Measurements from ENCODE around the gene FRY. TPM values are rescaled to one million over a fixed set of nuclear protein-coding genes. Genes with fewer than 3 reads are reported as not detected.

The FRY gene
- total and polyA plus RNA-seq, 9 of the 15 experiments (the other 6 are each of a cell fraction or from before 2014, with no cell fraction given) = 0.03 to 0.31 (median 0.11) TPM; not detected in 3

DNA sequence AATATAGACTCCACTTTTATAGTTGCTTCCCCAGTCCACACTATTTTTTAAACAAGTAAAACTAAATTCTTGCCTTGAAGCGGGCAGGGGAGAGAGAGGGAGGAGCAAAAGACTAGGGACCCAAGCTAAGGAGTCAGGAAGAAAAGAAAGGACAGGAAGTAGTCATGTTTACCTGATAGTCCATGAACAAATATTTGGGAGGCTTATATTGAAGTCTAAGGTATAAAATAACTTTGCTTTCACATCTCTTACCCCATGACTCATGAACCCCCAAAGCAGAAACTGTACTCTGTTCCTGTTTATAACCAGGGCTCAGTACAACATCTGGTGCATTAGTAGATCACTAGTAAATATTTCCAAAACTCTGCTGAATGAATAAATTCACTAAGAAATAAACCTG, 216.3 kb downstream of the FRY start:
- Histone ChIP-seq H4K20me1 (replicated peaks; ENCODE audit: control insufficient read depth, insufficient read depth, low read length) (no peaks in the 10 kb centered on the region), H3K4me2 (ENCODE audit: insufficient read depth, low read length) (no peak overlapping the region), H3K79me2 (ENCODE audit: control insufficient read depth, insufficient read depth, low read length) (no peaks in the 10 kb centered on the region), H3K27ac (ENCODE audit: extremely low read depth, low read depth, low read length) (no peak overlapping the region), H3K4me3 (no peak overlapping the region), H3K4me1 (replicated peaks in 1 of 2; ENCODE audit: control insufficient read depth in 2 of 2, insufficient read depth in 2 of 2, low read length in 2 of 2) (no peaks in the 10 kb centered on the region), H3K27me3 (ENCODE audit: control insufficient read depth in 2 of 2, insufficient read depth in 2 of 2, low read length in 2 of 2) (peaks cover 0 to 10% of the 10 kb centered on the region in 2 experiments; a peak in 2 of 5 replicates), H2AFZ (ENCODE audit: low read depth, low read length) (no peak overlapping the region), H3K9me3 (replicated peaks; ENCODE audit: control insufficient read depth, insufficient read depth, low read depth, low read length) (no peaks in the 10 kb centered on the region), H3K9ac (ENCODE audit: insufficient read depth in 1 of 2, low read depth in 2 of 2, low read length in 2 of 2) (no peak overlapping the region), H3K36me3 (ENCODE audit: control insufficient read depth, insufficient read depth, low read length) (no peaks in the 10 kb centered on the region), H3K9me1 (ENCODE audit: control insufficient read depth, insufficient read depth, low read length) (no peaks in the 10 kb centered on the region)
- FAIRE-seq = no peak
- no CpG with 5 or more reads among the region's 1 CpG for WGBS (ENCODE audit: insufficient coverage, low coverage, missing lambda C conversion rate)
- no peak for TF ChIP-seq TEAD1 (CRISPR knock-in tag; IDR thresholded peaks at IDR 0.05)
- no peak for TF ChIP-seq CTBP1 (IDR thresholded peaks at IDR 0.05; ENCODE audit: borderline replicate concordance)
- no TSS peak for BruUV-seq (replicated peaks)
- POLR2A ChIA-PET = interaction anchor here (0.6 kb wide), 1 partner anchor 16 kb away, joined by 3 read pairs; no protein-coding TSS in a partner anchor
- intact Hi-C loops (cut with micrococcal nuclease) = no loop called here
- CTCF ChIA-PET (ENCODE audit: low intra/inter-chr PET ratio) = no interaction called here
- no peak for DNase-seq (ENCODE audit: extremely low read depth in 1 of 4, low spot score in 3 of 4)
- no peak for ATAC-seq
- in situ Hi-C loops (cut with MboI) = no loop called here

DNA sequence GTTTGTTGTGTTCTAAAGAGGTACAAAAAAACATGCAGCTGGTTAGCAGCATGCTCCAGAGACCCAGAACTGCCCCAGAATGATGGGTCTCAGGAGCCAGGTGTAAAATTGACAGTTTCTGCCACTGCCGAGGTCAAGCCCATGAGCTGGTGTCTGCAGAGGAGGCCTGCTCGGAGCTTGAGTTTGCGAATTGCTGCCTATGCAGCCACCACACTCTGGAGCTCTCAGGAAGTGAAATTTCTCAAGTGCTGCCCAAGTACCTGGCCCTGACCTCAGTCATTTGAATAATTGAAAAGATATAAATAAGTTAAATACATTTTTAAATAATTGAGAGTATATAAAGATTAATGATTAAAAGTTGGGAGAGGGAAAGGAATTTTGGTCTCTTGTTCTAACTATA, 217.2 kb downstream of the FRY start:
- in situ Hi-C loops (cut with MboI) = no loop called here

More for the DNA sequence above, 217.2 kb downstream of the FRY start:
- WGBS (ENCODE audit: insufficient coverage, low coverage, missing lambda C conversion rate) = 4% methylated on average over 3 of the region's 3 CpGs
- peaks cover 0 to 10% of the 10 kb centered on the region in 2 experiments; a peak in 2 of 5 replicates for H3K27me3 ChIP-seq (ENCODE audit: control insufficient read depth in 2 of 2, insufficient read depth in 2 of 2, low read length in 2 of 2)
- no peak overlapping the region for H3K4me2 ChIP-seq (ENCODE audit: insufficient read depth, low read length)
- H3K4me3 ChIP-seq = no peak overlapping the region
- no peak overlapping the region for H2AFZ ChIP-seq (ENCODE audit: low read depth, low read length)
- DNase-seq (ENCODE audit: extremely low read depth in 1 of 4, low spot score in 3 of 4) (no peak), ATAC-seq (no peak), FAIRE-seq (no peak)
- no peaks in the 10 kb centered on the region for H3K79me2 ChIP-seq (ENCODE audit: control insufficient read depth, insufficient read depth, low read length)
- POLR2A ChIA-PET = interaction anchor here (0.6 kb wide), 1 partner anchor 15 kb away, joined by 3 read pairs; no protein-coding TSS in a partner anchor
- no peaks in the 10 kb centered on the region for H3K9me3 ChIP-seq (replicated peaks; ENCODE audit: control insufficient read depth, insufficient read depth, low read depth, low read length)
- TF ChIP-seq KAT7 (CRISPR knock-in tag; IDR thresholded peaks at IDR 0.05; ENCODE audit: borderline replicate concordance) (no peak), KHSRP (IDR thresholded peaks at IDR 0.05) (no peak), ESRRB (CRISPR knock-in tag; IDR thresholded peaks at IDR 0.05; ENCODE audit: borderline replicate concordance) (no peak), POU5F1 (IDR thresholded peaks at IDR 0.05; ENCODE audit: borderline replicate concordance, low read depth, low read length, partially characterized antibody) (no peak), MYC (IDR thresholded peaks at IDR 0.05; ENCODE audit: low read depth, low read length) (no peak), MYC (CRISPR knock-in tag; IDR thresholded peaks at IDR 0.05; ENCODE audit: borderline replicate concordance, low read depth) (no peak), NFATC3 (IDR thresholded peaks at IDR 0.05) (no peak)
- TF ChIP-seq, protein P1, sequence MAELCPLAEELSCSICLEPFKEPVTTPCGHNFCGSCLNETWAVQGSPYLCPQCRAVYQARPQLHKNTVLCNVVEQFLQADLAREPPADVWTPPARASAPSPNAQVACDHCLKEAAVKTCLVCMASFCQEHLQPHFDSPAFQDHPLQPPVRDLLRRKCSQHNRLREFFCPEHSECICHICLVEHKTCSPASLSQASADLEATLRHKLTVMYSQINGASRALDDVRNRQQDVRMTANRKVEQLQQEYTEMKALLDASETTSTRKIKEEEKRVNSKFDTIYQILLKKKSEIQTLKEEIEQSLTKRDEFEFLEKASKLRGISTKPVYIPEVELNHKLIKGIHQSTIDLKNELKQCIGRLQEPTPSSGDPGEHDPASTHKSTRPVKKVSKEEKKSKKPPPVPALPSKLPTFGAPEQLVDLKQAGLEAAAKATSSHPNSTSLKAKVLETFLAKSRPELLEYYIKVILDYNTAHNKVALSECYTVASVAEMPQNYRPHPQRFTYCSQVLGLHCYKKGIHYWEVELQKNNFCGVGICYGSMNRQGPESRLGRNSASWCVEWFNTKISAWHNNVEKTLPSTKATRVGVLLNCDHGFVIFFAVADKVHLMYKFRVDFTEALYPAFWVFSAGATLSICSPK (IDR thresholded peaks at IDR 0.05; ENCODE audit: borderline replicate concordance) = no peak
- TF ChIP-seq, protein P2, sequence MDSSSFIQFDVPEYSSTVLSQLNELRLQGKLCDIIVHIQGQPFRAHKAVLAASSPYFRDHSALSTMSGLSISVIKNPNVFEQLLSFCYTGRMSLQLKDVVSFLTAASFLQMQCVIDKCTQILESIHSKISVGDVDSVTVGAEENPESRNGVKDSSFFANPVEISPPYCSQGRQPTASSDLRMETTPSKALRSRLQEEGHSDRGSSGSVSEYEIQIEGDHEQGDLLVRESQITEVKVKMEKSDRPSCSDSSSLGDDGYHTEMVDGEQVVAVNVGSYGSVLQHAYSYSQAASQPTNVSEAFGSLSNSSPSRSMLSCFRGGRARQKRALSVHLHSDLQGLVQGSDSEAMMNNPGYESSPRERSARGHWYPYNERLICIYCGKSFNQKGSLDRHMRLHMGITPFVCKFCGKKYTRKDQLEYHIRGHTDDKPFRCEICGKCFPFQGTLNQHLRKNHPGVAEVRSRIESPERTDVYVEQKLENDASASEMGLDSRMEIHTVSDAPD (CRISPR knock-in tag; IDR thresholded peaks at IDR 0.05) = no peak
- CTCF ChIA-PET (ENCODE audit: low intra/inter-chr PET ratio) = no interaction called here
- H3K36me3 ChIP-seq (ENCODE audit: control insufficient read depth, insufficient read depth, low read length) = no peaks in the 10 kb centered on the region
- no peak overlapping the region for H3K9ac ChIP-seq (ENCODE audit: insufficient read depth in 1 of 2, low read depth in 2 of 2, low read length in 2 of 2)
- BruUV-seq (replicated peaks) = no TSS peak
- H3K4me1 ChIP-seq (replicated peaks in 1 of 2; ENCODE audit: control insufficient read depth in 2 of 2, insufficient read depth in 2 of 2, low read length in 2 of 2) = no peaks in the 10 kb centered on the region
- intact Hi-C loops (cut with micrococcal nuclease) = no loop called here
- no peak overlapping the region for H3K27ac ChIP-seq (ENCODE audit: extremely low read depth, low read depth, low read length)
- no peaks in the 10 kb centered on the region for H3K9me1 ChIP-seq (ENCODE audit: control insufficient read depth, insufficient read depth, low read length)
- no peaks in the 10 kb centered on the region for H4K20me1 ChIP-seq (replicated peaks; ENCODE audit: control insufficient read depth, insufficient read depth, low read length)

Measured in K562 (cell line).